Measurements from ENCODE around the gene NCF4. TPM values are rescaled to one million over a fixed set of nuclear protein-coding genes. Genes with fewer than 3 reads are reported as not detected.

Gene NCF4
- total and polyA plus RNA-seq, 2 of the 4 experiments (the other 2 are of a cell fraction): not detected

DNA sequence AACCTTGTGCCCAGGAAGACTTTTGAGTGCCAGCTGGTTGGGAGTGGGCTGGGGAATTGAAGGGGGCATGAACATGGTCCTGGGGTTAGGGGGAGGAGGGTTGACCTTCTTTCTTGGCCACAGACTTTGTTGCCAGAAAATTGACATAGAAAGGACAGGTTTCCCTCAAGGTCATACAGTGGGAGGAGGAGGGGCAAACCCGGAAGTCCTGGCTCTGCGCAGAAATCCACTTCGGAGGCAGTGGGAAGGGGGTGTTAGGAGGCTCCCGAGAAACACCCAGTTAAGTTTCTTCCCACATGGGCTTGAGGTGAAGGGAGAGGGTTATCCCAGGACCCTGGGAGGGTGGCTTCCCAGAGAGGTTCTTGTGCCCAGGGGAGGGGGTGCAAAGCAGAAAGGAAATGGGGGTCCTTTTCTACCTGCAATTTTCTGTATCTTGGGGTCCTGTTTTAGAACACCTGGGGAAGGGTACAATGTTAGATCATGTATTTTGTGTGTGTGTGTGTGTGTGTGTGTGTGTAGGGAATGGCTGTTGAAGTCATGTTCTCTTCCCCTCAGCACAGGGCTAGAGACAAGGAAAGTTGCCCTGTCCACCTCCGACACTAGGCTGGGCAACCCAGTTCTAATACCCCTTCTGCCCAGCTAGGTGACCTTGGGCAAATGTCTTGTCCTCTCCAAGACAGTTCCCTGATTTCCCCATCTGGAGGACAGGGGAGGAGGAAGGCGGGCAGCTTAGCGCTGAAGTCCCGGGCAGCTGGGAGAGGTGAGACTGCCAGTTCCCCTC lies 45.1 kb upstream of the NCF4 start:
- H2AK5ac ChIP-seq (ENCODE audit: low read depth, low read length): no peak overlapping the region
- H3K4me2 ChIP-seq (ENCODE audit: low read depth, low read length): no peak overlapping the region
- no peaks in the 10 kb centered on the region for H3K36me3 ChIP-seq (ENCODE audit: control insufficient read depth, insufficient read depth, low read length)
- in situ Hi-C loops (cut with MboI; ENCODE audit: low sequenced_read_pairs) (no loop called here), intact Hi-C loops (cut with micrococcal nuclease) (no loop called here), dilution Hi-C loops (cut with HindIII; ENCODE audit: low sequenced_read_pairs, unreplicated experiment) (no loop called here)
- no peak overlapping the region for H3K27ac ChIP-seq (ENCODE audit: insufficient read depth, low read length)
- H3K79me1 ChIP-seq (ENCODE audit: low read depth in 1 of 2, low read length in 2 of 2): no peaks in the 10 kb centered on the region
- H3K56ac ChIP-seq (ENCODE audit: extremely low read depth, insufficient read depth, low read length): no peak overlapping the region
- H4K91ac ChIP-seq (ENCODE audit: insufficient read depth, low read depth, low read length): no peak overlapping the region
- H3K18ac ChIP-seq (ENCODE audit: low read depth, low read length): no peak overlapping the region
- H3K4ac ChIP-seq (ENCODE audit: low read depth, low read length): no peak overlapping the region
- no peaks in the 10 kb centered on the region for H3K9me3 ChIP-seq (ENCODE audit: control insufficient read depth, insufficient read depth, low read length)
- no CpG with 5 or more reads among the region's 8 CpGs for WGBS, 2 experiments (ENCODE audit: extremely low coverage in 2 of 2, insufficient read length in 1 of 2)
- ATAC-seq (ENCODE audit: low read depth): no peak
- H3K4me3 ChIP-seq (ENCODE audit: insufficient read depth, low read depth, low read length): no peak overlapping the region
- H2AFZ ChIP-seq (replicated peaks; ENCODE audit: low read length, poor library complexity): no peak overlapping the region
- no peak overlapping the region for H4K8ac ChIP-seq (ENCODE audit: low read depth in 2 of 2, low read length in 2 of 2)
- no peak overlapping the region for H3K9ac ChIP-seq (ENCODE audit: low read depth, low read length)
- no peaks in the 10 kb centered on the region for H3K4me1 ChIP-seq (ENCODE audit: control insufficient read depth, insufficient read depth, low read length)
- no peak overlapping the region for H2BK120ac ChIP-seq (ENCODE audit: low read depth, low read length)
- CTCF ChIA-PET: no interaction called here
- no peak overlapping the region for H4K5ac ChIP-seq (ENCODE audit: low read depth, low read length)
- BruUV-seq (replicated peaks): no TSS peak
- H4K20me1 ChIP-seq (ENCODE audit: insufficient read depth, low read length): no peaks in the 10 kb centered on the region
- no peak overlapping the region for H2BK20ac ChIP-seq (ENCODE audit: low read depth, low read length)
- no peak overlapping the region for H3K23ac ChIP-seq (ENCODE audit: low read depth, low read length)
- peaks cover 81% of the 10 kb centered on the region for H3K27me3 ChIP-seq (ENCODE audit: control insufficient read depth, insufficient read depth, low read length)
- H2AK9ac ChIP-seq (replicated peaks; ENCODE audit: low read depth, low read length, poor library complexity): no peak overlapping the region
- H2BK5ac ChIP-seq (ENCODE audit: low read depth, low read length, poor library complexity, severe bottlenecking): no peak overlapping the region
- POLR2A ChIA-PET (ENCODE audit: unreplicated experiment): no interaction called here
- no peaks in the 10 kb centered on the region for H3K9me1 ChIP-seq (ENCODE audit: insufficient read depth, low read length)
- H2BK15ac ChIP-seq (ENCODE audit: low read depth, low read length): no peak overlapping the region
- no peak for DNase-seq
- H3K14ac ChIP-seq (replicated peaks; ENCODE audit: low read depth, low read length): no peak overlapping the region
- TF ChIP-seq RFX5 (IDR thresholded peaks at IDR 0.05; ENCODE audit: low read depth, low read length) (no peak), CHD1 (IDR thresholded peaks at IDR 0.05; ENCODE audit: low read depth, low read length) (no peak), POLR2A (IDR thresholded peaks at IDR 0.05; ENCODE audit: low read depth, low read length) (no peak), BHLHE40 (IDR thresholded peaks at IDR 0.05; ENCODE audit: low read depth, low read length) (no peak), FOS (IDR thresholded peaks at IDR 0.05; ENCODE audit: low read depth, low read length) (no peak), ELK1 (IDR thresholded peaks at IDR 0.05; ENCODE audit: borderline replicate concordance, low read depth, low read length) (no peak), MXI1 (IDR thresholded peaks at IDR 0.05; ENCODE audit: borderline replicate concordance, low read depth, low read length) (no peak), SMC3 (IDR thresholded peaks at IDR 0.05; ENCODE audit: low read depth, low read length) (no peak)
- TF ChIP-seq, protein P1, sequence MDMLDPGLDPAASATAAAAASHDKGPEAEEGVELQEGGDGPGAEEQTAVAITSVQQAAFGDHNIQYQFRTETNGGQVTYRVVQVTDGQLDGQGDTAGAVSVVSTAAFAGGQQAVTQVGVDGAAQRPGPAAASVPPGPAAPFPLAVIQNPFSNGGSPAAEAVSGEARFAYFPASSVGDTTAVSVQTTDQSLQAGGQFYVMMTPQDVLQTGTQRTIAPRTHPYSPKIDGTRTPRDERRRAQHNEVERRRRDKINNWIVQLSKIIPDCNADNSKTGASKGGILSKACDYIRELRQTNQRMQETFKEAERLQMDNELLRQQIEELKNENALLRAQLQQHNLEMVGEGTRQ (IDR thresholded peaks at IDR 0.05; ENCODE audit: low read depth, low read length): no peak

All from IMR-90 (cell line).